Calu3 (cell line): ENCODE measurements around the gene SLBP. TPM values are rescaled to one million over a fixed set of nuclear protein-coding genes. Genes with fewer than 3 reads are reported as not detected.

Source experiments
- BruUV-seq: library from RNA; stranded (reverse); fragments of 400-500 nt; replicated peaks from 2 replicates; lab custom pipeline; 2021; lab: Mats Ljungman, UMichigan
- CTCF ChIA-PET: fragments of 300-600 bp; sonication (Branson Sonifier 250); formaldehyde crosslinking; loops from one replicate; lab custom pipeline; 2022; ENCODE audit warnings: antibody characterized with exemption; lab: Charles Lee
- DNase-seq: peaks from one replicate; pipeline ENCODE4 v3.0.0; 2022
- H3K27ac Mint-ChIP-seq: one replicate; pipeline ENCODE4 v1.8.0; 2022; ENCODE audit warnings: mixed read lengths; ENCODE audit not compliant: unreplicated experiment
- H3K27me3 Mint-ChIP-seq: one replicate; pipeline ENCODE4 v1.8.0; 2022; ENCODE audit warnings: mixed read lengths; ENCODE audit not compliant: unreplicated experiment
- H3K36me3 Mint-ChIP-seq: one replicate; pipeline ENCODE4 v1.8.0; 2022; ENCODE audit warnings: mild to moderate bottlenecking, moderate library complexity, mixed read lengths; ENCODE audit not compliant: insufficient read depth, unreplicated experiment
- H3K4me1 Mint-ChIP-seq: one replicate; pipeline ENCODE4 v1.8.0; 2022; ENCODE audit warnings: mild to moderate bottlenecking, low read depth, mixed read lengths; ENCODE audit not compliant: unreplicated experiment
- H3K4me3 Mint-ChIP-seq: one replicate; pipeline ENCODE4 v1.8.0; 2022; ENCODE audit warnings: mild to moderate bottlenecking, low read depth, moderate library complexity, mixed read lengths; ENCODE audit not compliant: unreplicated experiment
- H3K9me3 Mint-ChIP-seq: one replicate; pipeline ENCODE4 v1.8.0; 2022; ENCODE audit warnings: low read depth, mixed read lengths; ENCODE audit not compliant: unreplicated experiment
- CTCF ChIP-seq: fragments of 200-600 bp; IDR thresholded peaks from one replicate; pipeline ENCODE4 v1.8.0; 2022; ENCODE audit warnings: antibody characterized with exemption; ENCODE audit not compliant: unreplicated experiment
- intact Hi-C: fragments of 100-400 bp; cut with micrococcal nuclease; formaldehyde crosslinking; loops from one replicate; pipeline ENCODE4 v1.10.0; 2022; ENCODE audit not compliant: unreplicated experiment
- total RNA-seq: library from RNA; stranded (reverse); gene quantifications from 2 replicates; pipeline ENCODE4 v1.2.3, GENCODE V29; 2022

The SLBP gene
- total RNA-seq, 1 experiment from 2014 or later, result 46.1 TPM

- intact Hi-C loops, result no loop called here
- no peak for DNase-seq
- Mint-ChIP-seq H3K4me1 (peaks cover 21% of the 10 kb centered on the region), H3K9me3 (no peaks in the 10 kb centered on the region), H3K27ac (peak overlapping the region; percentile 58), H3K36me3 (peaks cover 66% of the 10 kb centered on the region), H3K4me3 (peak overlapping the region; percentile 88), H3K27me3 (no peaks in the 10 kb centered on the region)
- TF ChIP-seq CTCF, result no peak
- CTCF ChIA-PET, result interaction anchor here (0.7 kb wide), 1 partner anchor 557 kb away, joined by 7 read pairs; no protein-coding TSS in a partner anchor
- no TSS peak for BruUV-seq
These were observed 1.0 kb downstream of the SLBP start for GRCh38 chr4:1711055-1711570.

- DNase-seq, result no peak
- intact Hi-C loops, result no loop called here
- H3K9me3 Mint-ChIP-seq, result no peaks in the 10 kb centered on the region
- no peak overlapping the region for H3K27ac Mint-ChIP-seq
- no peak for TF ChIP-seq CTCF
- peaks cover 21% of the 10 kb centered on the region for H3K4me1 Mint-ChIP-seq
- BruUV-seq, result no TSS peak
- CTCF ChIA-PET, result interaction anchor here (0.7 to 1.0 kb wide), 3 partner anchors 8 to 102 kb away, joined by 4 read pairs; no protein-coding TSS in a partner anchor
- no peaks in the 10 kb centered on the region for H3K27me3 Mint-ChIP-seq
- no peak overlapping the region for H3K4me3 Mint-ChIP-seq
- H3K36me3 Mint-ChIP-seq, result peaks cover 59% of the 10 kb centered on the region
These were observed 3.5 kb downstream of the SLBP start for GRCh38 chr4:1708581-1708980.

GRCh38 chr4:1706358-1706757, 5.8 kb downstream of the SLBP start:
- BruUV-seq, result no TSS peak

GRCh38 chr4:1705732-1706131, 6.4 kb downstream of the SLBP start:
- no peak for DNase-seq
- intact Hi-C loops, result no loop called here
- Mint-ChIP-seq H3K9me3 (no peaks in the 10 kb centered on the region), H3K27me3 (no peaks in the 10 kb centered on the region), H3K4me3 (no peak overlapping the region), H3K36me3 (peaks cover 43% of the 10 kb centered on the region), H3K27ac (no peak overlapping the region), H3K4me1 (peaks cover 21% of the 10 kb centered on the region)
- BruUV-seq, result no TSS peak
- CTCF ChIA-PET, result no interaction called here
- TF ChIP-seq CTCF, result no peak

More at GRCh38 chr4:1706358-1706757, 5.8 kb downstream of the SLBP start:
- no peak for TF ChIP-seq CTCF
- H3K4me3 Mint-ChIP-seq, result no peak overlapping the region
- peaks cover 21% of the 10 kb centered on the region for H3K4me1 Mint-ChIP-seq
- H3K27ac Mint-ChIP-seq, result no peak overlapping the region
- DNase-seq, result no peak
- CTCF ChIA-PET, result no interaction called here
- H3K27me3 Mint-ChIP-seq, result no peaks in the 10 kb centered on the region
- peaks cover 46% of the 10 kb centered on the region for H3K36me3 Mint-ChIP-seq
- H3K9me3 Mint-ChIP-seq, result no peaks in the 10 kb centered on the region
- intact Hi-C loops, result no loop called here
